Neural crest cell (in vitro differentiated cells): ENCODE data around the gene EPHA4. TPM values are rescaled to one million over a fixed set of nuclear protein-coding genes. Genes with fewer than 3 reads are reported as not detected.

Experiments
- DNase-seq: peaks from one replicate; pipeline ENCODE4 v3.0.0; 2021; ENCODE audit warnings: low read depth, mixed read lengths, low spot score
- H3K27ac Mint-ChIP-seq: one replicate; pipeline ENCODE4 v1.8.0; 2021; ENCODE audit warnings: mild to moderate bottlenecking, mixed read lengths; ENCODE audit not compliant: unreplicated experiment
- H3K27me3 Mint-ChIP-seq: 2 replicates; pipeline ENCODE4 v1.8.0; 2021; ENCODE audit warnings: low read depth, mild to moderate bottlenecking, mixed read lengths
- H3K36me3 Mint-ChIP-seq: 2 replicates; pipeline ENCODE4 v1.8.0; 2021; ENCODE audit warnings: low read depth, mild to moderate bottlenecking, mixed read lengths
- H3K4me1 Mint-ChIP-seq: 2 replicates; pipeline ENCODE4 v1.8.0; 2021; ENCODE audit warnings: mixed read lengths
- H3K4me3 Mint-ChIP-seq: one replicate; pipeline ENCODE4 v1.8.0; 2021; ENCODE audit warnings: mild to moderate bottlenecking, mixed read lengths
- H3K9me3 Mint-ChIP-seq: 2 replicates; pipeline ENCODE4 v1.8.0; 2021; ENCODE audit warnings: mixed read lengths
- total RNA-seq: library from RNA; stranded (reverse); gene quantifications from 2 replicates; pipeline ENCODE4 v1.2.1, GENCODE V29; 2021
- TF ChIP-seq, protein P1 (sequence below): fragments of 200-600 bp; sonication (generic); conservative IDR thresholded peaks from 2 replicates; pipeline ENCODE4 v1.5.0; 2021; ENCODE audit warnings: antibody characterized with exemption, mild to moderate bottlenecking

Gene EPHA4
- total RNA-seq, 1 donor from 2014 or later, result 108 TPM

DNA sequence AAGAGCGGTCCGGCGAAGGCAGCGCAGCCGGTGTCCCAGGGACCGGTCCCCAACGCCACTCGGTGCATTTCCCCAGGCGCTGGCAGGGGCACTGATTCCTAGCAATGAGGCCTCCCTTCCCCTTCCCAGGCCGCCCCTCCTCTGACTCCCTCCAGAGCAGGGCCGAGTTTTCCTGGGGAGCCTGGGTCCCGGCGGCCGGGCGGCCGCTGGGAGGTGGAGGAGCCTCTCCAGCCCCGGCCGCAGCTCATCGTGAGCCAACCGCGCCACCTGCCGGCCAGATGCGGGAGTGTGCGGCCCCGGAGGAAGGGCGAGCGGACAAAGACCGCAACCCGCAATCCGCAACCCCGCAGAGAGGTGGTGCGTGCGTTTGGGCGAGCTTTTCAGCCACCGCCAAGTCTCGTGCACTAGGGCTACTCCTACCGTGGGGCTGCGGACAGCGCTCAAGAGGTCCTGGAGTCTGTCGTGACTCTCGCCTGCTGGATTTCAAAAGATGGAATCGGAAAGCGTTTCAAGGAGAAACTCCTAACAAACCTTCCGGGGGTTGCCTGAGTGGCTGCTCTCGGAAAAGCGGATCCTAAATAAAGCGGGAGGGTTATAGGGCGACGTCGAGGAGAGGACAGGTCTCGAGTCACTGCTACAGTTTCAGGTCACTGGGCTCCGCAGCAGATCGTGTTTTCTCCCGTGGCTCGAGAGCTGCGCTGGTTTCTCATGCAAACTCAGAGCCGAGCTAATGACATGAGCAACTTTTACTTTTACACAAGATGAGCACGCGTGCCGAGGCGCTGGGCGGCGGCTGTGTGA lies 1.5 kb upstream of the EPHA4 start:
- H3K4me3 Mint-ChIP-seq, result peak overlapping the region; percentile 100
- peak overlapping the region; percentile 97 for H3K27ac Mint-ChIP-seq
- no peaks in the 10 kb centered on the region for H3K9me3 Mint-ChIP-seq
- peaks cover 67% of the 10 kb centered on the region for H3K27me3 Mint-ChIP-seq
- peak; percentile 97 for DNase-seq
- H3K4me1 Mint-ChIP-seq, result peaks cover 35% of the 10 kb centered on the region
- TF ChIP-seq, protein P1, sequence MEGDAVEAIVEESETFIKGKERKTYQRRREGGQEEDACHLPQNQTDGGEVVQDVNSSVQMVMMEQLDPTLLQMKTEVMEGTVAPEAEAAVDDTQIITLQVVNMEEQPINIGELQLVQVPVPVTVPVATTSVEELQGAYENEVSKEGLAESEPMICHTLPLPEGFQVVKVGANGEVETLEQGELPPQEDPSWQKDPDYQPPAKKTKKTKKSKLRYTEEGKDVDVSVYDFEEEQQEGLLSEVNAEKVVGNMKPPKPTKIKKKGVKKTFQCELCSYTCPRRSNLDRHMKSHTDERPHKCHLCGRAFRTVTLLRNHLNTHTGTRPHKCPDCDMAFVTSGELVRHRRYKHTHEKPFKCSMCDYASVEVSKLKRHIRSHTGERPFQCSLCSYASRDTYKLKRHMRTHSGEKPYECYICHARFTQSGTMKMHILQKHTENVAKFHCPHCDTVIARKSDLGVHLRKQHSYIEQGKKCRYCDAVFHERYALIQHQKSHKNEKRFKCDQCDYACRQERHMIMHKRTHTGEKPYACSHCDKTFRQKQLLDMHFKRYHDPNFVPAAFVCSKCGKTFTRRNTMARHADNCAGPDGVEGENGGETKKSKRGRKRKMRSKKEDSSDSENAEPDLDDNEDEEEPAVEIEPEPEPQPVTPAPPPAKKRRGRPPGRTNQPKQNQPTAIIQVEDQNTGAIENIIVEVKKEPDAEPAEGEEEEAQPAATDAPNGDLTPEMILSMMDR, result peak; percentile 99
- peaks cover 8% of the 10 kb centered on the region for H3K36me3 Mint-ChIP-seq

GRCh38 chr2:221572821-221573429 lies 821 bp upstream of the EPHA4 start:
- peak; percentile 23 for DNase-seq
- TF ChIP-seq, protein P1, result no peak
- peaks cover 9% of the 10 kb centered on the region for H3K36me3 Mint-ChIP-seq
- H3K9me3 Mint-ChIP-seq, result no peaks in the 10 kb centered on the region
- peaks cover 74% of the 10 kb centered on the region for H3K27me3 Mint-ChIP-seq
- H3K4me1 Mint-ChIP-seq, result peaks cover 42% of the 10 kb centered on the region
- peak overlapping the region; percentile 60 for H3K27ac Mint-ChIP-seq
- peak overlapping the region; percentile 100 for H3K4me3 Mint-ChIP-seq

DNA sequence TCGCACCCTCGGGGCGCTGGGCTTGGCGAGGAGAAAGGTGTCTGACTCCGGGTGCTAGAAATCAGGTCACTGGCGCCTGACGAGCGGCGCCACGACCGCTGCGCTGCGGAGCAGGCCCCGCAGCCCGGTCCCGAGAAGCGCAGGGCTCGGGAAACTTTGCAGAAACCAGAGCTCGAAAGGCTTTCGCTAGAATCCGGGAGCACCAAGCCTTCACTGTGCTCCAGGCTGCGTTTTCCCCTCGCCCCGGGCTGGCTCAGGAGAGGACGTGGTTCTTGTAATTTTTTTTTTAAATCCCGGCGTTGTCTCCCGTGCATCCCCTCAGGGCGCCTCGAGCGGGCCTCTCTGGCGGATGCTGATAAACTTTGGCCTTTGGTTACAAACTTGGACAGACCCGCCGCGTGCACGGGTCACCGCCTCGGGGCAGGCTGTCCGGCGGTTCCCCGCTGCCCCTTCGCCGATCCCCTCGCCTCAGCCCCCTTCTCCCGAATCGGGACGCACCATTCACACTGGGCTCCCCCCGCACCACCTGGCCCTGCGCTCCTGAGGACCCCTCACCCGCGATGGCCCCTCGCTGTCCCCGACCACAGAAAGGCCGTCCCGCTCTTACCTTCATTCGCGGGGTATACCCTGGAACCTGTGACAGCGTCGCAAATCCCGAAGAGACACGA lies 419 bp downstream of the EPHA4 start:
- Mint-ChIP-seq H3K9me3 (no peaks in the 10 kb centered on the region), H3K4me3 (peak overlapping the region; percentile 100), H3K27me3 (peaks cover 77% of the 10 kb centered on the region), H3K4me1 (peaks cover 55% of the 10 kb centered on the region), H3K36me3 (peaks cover 13% of the 10 kb centered on the region), H3K27ac (peak overlapping the region; percentile 97)
- peak; percentile 41 for DNase-seq
- TF ChIP-seq, protein P1, result no peak

DNA sequence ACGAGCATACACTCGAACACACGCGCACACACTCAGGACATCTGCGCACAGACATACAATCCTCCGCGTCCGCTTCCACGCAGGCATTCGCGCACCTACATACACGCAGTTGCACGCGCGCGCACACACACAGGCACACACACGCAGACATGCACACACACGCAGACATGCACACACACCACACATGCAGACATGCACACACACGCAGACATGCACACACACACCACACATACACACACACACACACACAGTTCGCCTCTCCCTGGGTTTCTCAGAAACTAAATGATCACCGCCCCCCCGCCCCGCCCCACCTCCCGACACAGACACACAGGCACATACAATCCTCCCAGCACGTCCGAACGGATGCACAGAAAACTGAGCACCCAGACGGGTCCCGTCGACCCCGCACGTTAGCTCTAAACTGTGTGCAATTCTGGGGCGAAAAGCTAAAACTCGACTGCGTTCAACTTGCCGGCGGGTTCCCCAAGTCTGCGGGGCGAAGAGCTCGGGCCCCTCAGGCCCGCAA lies 1.0 kb downstream of the EPHA4 start:
- TF ChIP-seq, protein P1, result no peak
- Mint-ChIP-seq H3K9me3 (no peaks in the 10 kb centered on the region), H3K4me1 (peaks cover 60% of the 10 kb centered on the region), H3K27me3 (peaks cover 75% of the 10 kb centered on the region), H3K27ac (peak overlapping the region; percentile 92), H3K36me3 (peaks cover 13% of the 10 kb centered on the region), H3K4me3 (peak overlapping the region; percentile 100)
- DNase-seq, result no peak

DNA sequence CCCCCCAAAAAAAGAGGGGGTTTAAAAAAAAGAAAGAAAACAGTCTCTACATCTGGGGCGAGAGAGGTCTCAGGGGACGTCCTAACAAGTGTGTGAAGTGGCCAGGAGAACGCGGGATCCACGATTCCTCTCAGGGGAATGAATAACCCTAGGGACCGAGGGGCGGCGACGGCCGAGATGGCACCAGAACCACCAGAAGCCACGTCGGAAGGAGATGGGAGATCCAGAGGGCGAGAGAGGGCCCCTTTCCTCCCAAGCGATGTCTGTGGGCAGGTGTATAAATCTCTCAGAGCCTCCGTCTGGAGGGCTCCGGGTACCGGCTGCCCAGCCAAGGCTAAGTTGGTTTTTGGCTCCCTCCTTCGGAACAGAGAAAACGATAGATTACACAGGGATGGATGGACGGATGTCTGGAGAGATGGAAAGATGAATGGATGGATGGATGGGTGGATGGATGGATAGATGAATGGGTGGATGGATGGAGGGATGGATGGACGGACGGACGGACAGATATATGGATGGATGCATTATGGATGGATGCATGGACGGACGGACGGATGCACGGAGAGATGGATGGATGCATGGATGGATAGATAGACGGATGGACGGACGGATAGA lies 1.7 kb downstream of the EPHA4 start:
- Mint-ChIP-seq H3K36me3 (peaks cover 13% of the 10 kb centered on the region), H3K27ac (peak overlapping the region; percentile 92), H3K4me3 (peak overlapping the region; percentile 100), H3K4me1 (peaks cover 66% of the 10 kb centered on the region), H3K27me3 (peaks cover 77% of the 10 kb centered on the region), H3K9me3 (no peaks in the 10 kb centered on the region)
- TF ChIP-seq, protein P1, result no peak
- peak; percentile 23 for DNase-seq
